ENCODE results near the gene IHH.

GRCh38 chr2:219109471-219109870 lies 48.8 kb upstream of the IHH start:
- TF ChIP-seq CTCF (IDR thresholded peaks at IDR 0.05; ENCODE audit: extremely low read depth in 1 of 2, insufficient read depth in 1 of 2, low read depth in 1 of 2, low read length in 2 of 2) = no peak
- no peak for TF ChIP-seq MAX (IDR thresholded peaks at IDR 0.05; ENCODE audit: insufficient read depth, insufficient read length)
- TF ChIP-seq MYC (IDR thresholded peaks at IDR 0.05; ENCODE audit: low read depth, low read length) = no peak
- no peak for TF ChIP-seq EZH2 (IDR thresholded peaks at IDR 0.05; ENCODE audit: borderline replicate concordance, low read depth, low read length, severe bottlenecking)
- TF ChIP-seq POLR2AphosphoS5 (IDR thresholded peaks at IDR 0.05; ENCODE audit: insufficient read depth, low read depth, low read length) = no peak
- TF ChIP-seq POLR2A (IDR thresholded peaks at IDR 0.05; ENCODE audit: low read depth, low read length) = no peak
- TF ChIP-seq JUN (IDR thresholded peaks at IDR 0.05; ENCODE audit: borderline replicate concordance, insufficient read depth, insufficient read length, low read depth) = no peak
- TF ChIP-seq GATA2 (IDR thresholded peaks at IDR 0.05; ENCODE audit: insufficient read depth, insufficient read length, low read depth, low read length) = no peak
- TF ChIP-seq FOS (IDR thresholded peaks at IDR 0.05; ENCODE audit: borderline replicate concordance, insufficient read depth, low read length) = no peak

All from endothelial cell of umbilical vein (primary cell).